Regular cardiac myocyte (primary cell): ENCODE data around the gene AVPR1B. TPM values are rescaled to one million over a fixed set of nuclear protein-coding genes. Genes with fewer than 3 reads are reported as not detected.

Source experiments
- total RNA-seq: library from RNA; depleted of rRNA; stranded (reverse); fragments of >200 nt; gene quantifications from 2 replicates; pipeline ENCODE4 v1.2.3, GENCODE V29; 2014

AVPR1B gene
- total RNA-seq, result not detected in 2 replicates

GRCh38 chr1:206117151-206117948 lies at the start of gene AVPR1B:
Gene AVPR1B (minus strand): TSS chr1:206117388. CDS start chr1:206116890, 498 bp downstream.

Other genes starting within 250 kb of the AVPR1B start
- gene SLC26A9, start 173.9 kb downstream of the AVPR1B start, total RNA-seq, result not detected in 2 replicates
- 3.1 and 3.7 TPM in 2 replicates for gene RAB7B, start 114.0 kb downstream of the AVPR1B start, total RNA-seq
- not detected in 2 replicates for gene CTSE, start 93.5 kb downstream of the AVPR1B start, total RNA-seq
- not detected in 2 replicates for gene RHEX, start 64.2 kb downstream of the AVPR1B start, total RNA-seq
- gene FAM72A, start 85.5 kb upstream of the AVPR1B start, total RNA-seq, result 1.4 and 7.3 TPM in 2 replicates
- gene SRGAP2, start 86.2 kb upstream of the AVPR1B start, total RNA-seq, result 35.7 and 47.4 TPM in 2 replicates